HCT116 (cell line): ENCODE data around the gene SLX9. TPM values are rescaled to one million over a fixed set of nuclear protein-coding genes. Genes with fewer than 3 reads are reported as not detected.
"Not testable (repeated sequence)": the region's sequence is repeated elsewhere in the genome, so short reads cannot be mapped to it uniquely, and the experiment has no call there.

ENCODE experiments used
- ATAC-seq: fragments of 200-7000 bp; cut with Tn5 transposase; 2 replicates; pipeline ENCODE4 v1.9.1; 2020; ENCODE audit warnings: mild to moderate bottlenecking, moderate library complexity
- BruUV-seq: library from RNA; stranded (reverse); fragments of 400-500 nt; replicated peaks from 2 replicates; lab custom pipeline; 2021; lab: Mats Ljungman, UMichigan
- CTCF ChIA-PET: fragments of 300-600 bp; sonication (Branson Sonifier 250); formaldehyde crosslinking; loops from one replicate; lab custom pipeline; 2021; ENCODE audit warnings: antibody characterized with exemption; lab: Charles Lee
- POLR2A ChIA-PET: fragments of 300-600, 350-600 bp; sonication (Branson Sonifier 250); formaldehyde crosslinking; loops from one replicate; lab custom pipeline; 2021; ENCODE audit warnings: antibody characterized with exemption; lab: Charles Lee
- RAD21 ChIA-PET, 2 experiments: fragments of 300-600 bp; sonication (Branson Sonifier 250); formaldehyde crosslinking; loops; one replicate each; lab custom pipeline; 2023; ENCODE audit warnings: low total read pairs in 2 of 2; ENCODE audit not compliant: uncharacterized antibody in 2 of 2, unreplicated experiment in 2 of 2, low non-redundant PET in 1 of 2; lab: Charles Lee
- DNase-seq: peaks from one replicate; pipeline ENCODE4 v3.0.0-alpha.2; 2010; ENCODE audit warnings: low read depth, low spot score
- H2AFZ ChIP-seq: fragments of 200-600 bp; shearing (Covaris generic), sonication (generic); 2 replicates; pipeline ENCODE4 v1.6.1; 2017; ENCODE audit warnings: low read depth, mixed run types, mixed read lengths, antibody characterized with exemption, low read length; ENCODE audit not compliant: poor library complexity, severe bottlenecking
- H3K27ac ChIP-seq: 2 replicates; pipeline ENCODE4 v1.5.1; 2012; ENCODE audit warnings: low read depth, low read length
- H3K27me3 ChIP-seq: fragments of 200-600 bp; sonication (generic); 2 replicates; pipeline ENCODE4 v1.6.1; 2016; ENCODE audit warnings: mixed run types, low read length, mixed read lengths; ENCODE audit not compliant: insufficient read depth
- H3K36me3 ChIP-seq, 2 experiments: fragments of 200-500 bp in 1 of 2; fragments of 200-600 bp in 1 of 2; sonication (Bioruptor generic) in 1 of 2; sonication (generic) in 1 of 2; 2 replicates each; pipeline versions ENCODE4 v1.5.1 to v1.6.1; 2014 to 2016; ENCODE audit warnings: low read length in 2 of 2, inconsistent platforms in 1 of 2, mixed read lengths in 1 of 2, mixed run types in 1 of 2; ENCODE audit not compliant: insufficient read depth in 2 of 2, control insufficient read depth in 1 of 2
- H3K4me1 ChIP-seq, 2 experiments: fragments of 200-600 bp in 1 of 2; sonication (generic) in 1 of 2; 2 replicates each; pipeline versions ENCODE4 v1.5.1 to v1.6.1; 2012 to 2017; ENCODE audit warnings: low read length in 2 of 2, inconsistent platforms in 1 of 2, mild to moderate bottlenecking in 1 of 2, mixed read lengths in 1 of 2, mixed run types in 1 of 2, moderate library complexity in 1 of 2; ENCODE audit not compliant: insufficient read depth in 2 of 2, control insufficient read depth in 1 of 2
- H3K4me2 ChIP-seq: fragments of 200-600 bp; sonication (generic); 2 replicates; pipeline ENCODE4 v1.6.1; 2017; ENCODE audit warnings: mixed run types, low read length, mixed read lengths
- H3K4me3 ChIP-seq, 2 experiments: fragments of 200-600 bp in 1 of 2; sonication (generic) in 1 of 2; replicated peaks in 1 of 2; 2 replicates each; pipeline ENCODE4 v1.5.1; 2011 to 2016; ENCODE audit warnings: low read length in 2 of 2, control low read depth in 1 of 2, low read depth in 1 of 2, mild to moderate bottlenecking in 1 of 2, mixed read lengths in 1 of 2, mixed run types in 1 of 2
- H3K79me2 ChIP-seq: fragments of 200-600 bp; sonication (generic); 2 replicates; pipeline ENCODE4 v1.6.1; 2017; ENCODE audit warnings: mild to moderate bottlenecking, mixed run types, low read length, moderate library complexity, mixed read lengths; ENCODE audit not compliant: insufficient read depth
- H3K9ac ChIP-seq: fragments of 200-600 bp; sonication (generic); 2 replicates; pipeline ENCODE4 v1.6.1; 2016; ENCODE audit warnings: low read length, mixed read lengths
- H3K9me2 ChIP-seq: fragments of 200-600 bp; sonication (generic), shearing (Covaris generic); 2 replicates; pipeline ENCODE4 v1.6.1; 2017; ENCODE audit warnings: mixed run types, mild to moderate bottlenecking, moderate library complexity; ENCODE audit not compliant: insufficient read depth
- H3K9me3 ChIP-seq, 2 experiments: fragments of 200-500 bp in 1 of 2; fragments of 200-600 bp in 1 of 2; sonication (Bioruptor generic) in 1 of 2; sonication (generic) in 1 of 2; 2 replicates each; pipeline ENCODE4 v1.6.1; 2014 to 2017; ENCODE audit warnings: low read length in 2 of 2, mixed read lengths in 2 of 2, inconsistent platforms in 1 of 2, low read depth in 1 of 2, mild to moderate bottlenecking in 1 of 2, mixed run types in 1 of 2, moderate library complexity in 1 of 2; ENCODE audit not compliant: control insufficient read depth in 1 of 2, insufficient read depth in 1 of 2
- H4K20me1 ChIP-seq: fragments of 200-600 bp; sonication (generic), shearing (Covaris generic); 2 replicates; pipeline ENCODE4 v1.6.1; 2017; ENCODE audit warnings: mixed run types, mild to moderate bottlenecking, moderate library complexity; ENCODE audit not compliant: insufficient read depth
- EZH2phosphoT487 ChIP-seq: fragments of 200-600 bp; IDR thresholded peaks from 2 replicates; pipeline ENCODE4 v1.6.1; 2018; ENCODE audit warnings: antibody characterized with exemption, borderline replicate concordance
- FOSL1 ChIP-seq: IDR thresholded peaks from 2 replicates; pipeline ENCODE4 v1.6.1; 2012; ENCODE audit warnings: low read depth
- intact Hi-C: fragments of 100-400 bp; cut with micrococcal nuclease; formaldehyde crosslinking; loops from 2 replicates; pipeline ENCODE4 v1.10.0; 2022
- total RNA-seq: library from RNA; stranded (reverse); gene quantifications from one replicate; pipeline ENCODE4 v1.2.1, GENCODE V29; 2021; ENCODE audit not compliant: unreplicated experiment

Gene SLX9
- total RNA-seq, 1 experiment from 2014 or later: 61.9 TPM

DNA sequence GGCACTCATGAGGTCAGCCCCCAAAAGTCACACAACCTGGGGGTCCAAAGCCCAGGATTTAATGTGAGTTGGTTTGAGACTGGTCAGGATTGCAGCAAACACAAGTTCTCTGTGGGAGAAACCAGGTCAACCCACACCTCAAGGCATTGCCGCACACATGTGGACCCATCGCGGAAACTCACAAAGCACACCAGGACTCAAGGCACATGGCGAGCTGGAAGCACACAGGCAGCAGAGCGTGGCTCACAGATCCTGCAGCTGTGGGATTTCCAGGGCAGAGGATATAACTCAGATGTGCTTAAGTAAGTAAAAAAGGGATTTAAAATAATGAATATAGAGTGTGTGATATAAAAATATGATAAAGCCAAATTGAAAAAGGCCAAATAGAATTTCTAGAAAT, 82.9 kb downstream of the SLX9 start:
- RAD21 ChIA-PET: no interaction called here
- H3K4me2 ChIP-seq: no peak overlapping the region
- DNase-seq: no peak
- intact Hi-C loops: no loop called here
- no peak overlapping the region for H3K9ac ChIP-seq
- no TSS peak for BruUV-seq
- H4K20me1 ChIP-seq: no peaks in the 10 kb centered on the region
- no peaks in the 10 kb centered on the region for H3K9me3 ChIP-seq
- no peaks in the 10 kb centered on the region for H3K4me1 ChIP-seq
- ATAC-seq: no peak
- no peaks in the 10 kb centered on the region for H3K9me2 ChIP-seq
- no peaks in the 10 kb centered on the region for H3K79me2 ChIP-seq
- CTCF ChIA-PET: no interaction called here
- no peak overlapping the region for H2AFZ ChIP-seq
- no peaks in the 10 kb centered on the region for H3K27me3 ChIP-seq
- H3K27ac ChIP-seq: no peak overlapping the region
- POLR2A ChIA-PET: no interaction called here
- no peak for TF ChIP-seq FOSL1
- no peak for TF ChIP-seq EZH2phosphoT487
- no peaks in the 10 kb centered on the region for H3K36me3 ChIP-seq
- no peak overlapping the region for H3K4me3 ChIP-seq

DNA sequence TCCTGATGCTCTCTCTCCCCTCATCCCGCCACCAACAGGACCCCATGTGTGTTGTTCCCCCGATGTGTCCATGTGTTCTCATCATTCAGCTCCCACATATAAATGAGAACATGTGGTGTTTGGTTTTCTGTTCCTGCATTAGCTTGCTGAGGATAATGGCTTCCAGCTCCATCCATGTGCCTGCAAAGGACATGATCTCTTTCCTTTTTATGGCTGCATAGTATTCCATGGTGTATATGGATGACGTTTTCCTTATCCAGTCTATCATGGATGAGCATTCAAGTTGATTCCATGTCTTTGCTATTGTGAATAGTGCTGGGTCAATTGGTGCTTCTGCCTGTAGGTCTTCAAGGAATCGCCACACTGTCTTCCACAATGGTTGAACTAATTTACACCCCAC, 84.7 kb downstream of the SLX9 start:
- not testable (repeated sequence) for DNase-seq

More for the DNA sequence above, 84.7 kb downstream of the SLX9 start:
- H3K4me1 ChIP-seq, intact Hi-C loops, H3K4me3 ChIP-seq, ATAC-seq, H3K9ac ChIP-seq, H2AFZ ChIP-seq, H3K27me3 ChIP-seq, H3K4me2 ChIP-seq, RAD21 ChIA-PET, H3K9me3 ChIP-seq, H4K20me1 ChIP-seq, H3K27ac ChIP-seq, H3K36me3 ChIP-seq, POLR2A ChIA-PET, H3K79me2 ChIP-seq, H3K9me2 ChIP-seq, BruUV-seq: not testable (repeated sequence)
- CTCF ChIA-PET: interaction anchor here (1.1 kb wide), 1 partner anchor 74 kb away, joined by 5 read pairs; no protein-coding TSS in a partner anchor
